Spleen (tissue), 7 donors: ENCODE data around the gene ATP2B3.

ENCODE experiments used
- CTCF ChIP-seq, 11 experiments: fragments of 200-600 bp in 7 of 11; fragments of 450-650 bp in 4 of 11; sonication (generic) in 4 of 11; IDR thresholded peaks in 8 of 11; conservative IDR thresholded peaks in 3 of 11; 1 replicate in 7 of 11; 2 replicates in 4 of 11; pipeline versions ENCODE4 v1.4.0 to v1.8.0; 2016 to 2021; ENCODE audit warnings: antibody characterized with exemption in 11 of 11, inconsistent platforms in 4 of 11, mild to moderate bottlenecking in 1 of 11
- POLR2A ChIP-seq, 3 donors: fragments of 450-650 bp; IDR thresholded peaks; one replicate each; pipeline ENCODE4 v1.5.1; 2017; ENCODE audit warnings: antibody characterized with exemption in 3 of 3, mild to moderate bottlenecking in 1 of 3
- POLR2AphosphoS5 ChIP-seq, 3 donors: sonication (generic); formaldehyde crosslinking; IDR thresholded peaks; one replicate each; pipeline ENCODE4 v1.5.1; 2017; ENCODE audit warnings: antibody characterized with exemption in 3 of 3
- donor health status: DM: no; HTN: no; CAD: no; lungs with moderate emphysema.
- donor health status: DM: no; HTN: no; CAD: no.
- donor health status: DM: no; HTN: no; CAD: no.

DNA sequence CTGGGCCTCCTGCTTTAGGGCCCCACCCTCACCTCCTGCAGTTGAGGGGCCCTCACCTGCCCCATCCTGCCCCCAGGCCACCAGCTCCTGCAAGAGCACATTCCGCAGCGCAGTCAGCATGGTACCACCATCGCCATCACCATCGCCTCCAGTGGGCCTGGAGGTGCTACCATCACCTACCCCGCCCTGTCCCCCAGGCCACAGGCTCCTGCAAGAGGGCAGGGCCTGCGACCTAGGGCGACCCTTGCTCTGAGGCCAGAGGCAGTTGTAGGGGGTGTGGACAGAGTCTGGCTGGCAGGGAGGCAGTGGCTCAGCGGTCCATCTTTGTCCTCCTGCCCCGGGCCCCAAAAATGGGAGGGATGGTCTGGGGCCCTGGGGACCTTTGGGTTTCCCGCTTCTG is 43.2 kb upstream of the ATP2B3 start:
- TF ChIP-seq POLR2A (IDR thresholded peaks at IDR 0.05) (no peak), CTCF (IDR thresholded peaks at IDR 0.05 in 8 of 11, conservative IDR thresholded peaks at IDR 0.05 in 3 of 11) (no peak), POLR2AphosphoS5 (IDR thresholded peaks at IDR 0.05) (no peak)
